Pons (tissue), 1 donor: ENCODE data around the gene COL23A1.
"Not testable (repeated sequence)": the region's sequence is repeated elsewhere in the genome, so short reads cannot be mapped to it uniquely, and the experiment has no call there.

ENCODE experiments used
- DNase-seq: peaks from one replicate; pipeline ENCODE4 v3.0.0-alpha.2; 2016; ENCODE audit warnings: low spot score

The COL23A1 gene

DNA sequence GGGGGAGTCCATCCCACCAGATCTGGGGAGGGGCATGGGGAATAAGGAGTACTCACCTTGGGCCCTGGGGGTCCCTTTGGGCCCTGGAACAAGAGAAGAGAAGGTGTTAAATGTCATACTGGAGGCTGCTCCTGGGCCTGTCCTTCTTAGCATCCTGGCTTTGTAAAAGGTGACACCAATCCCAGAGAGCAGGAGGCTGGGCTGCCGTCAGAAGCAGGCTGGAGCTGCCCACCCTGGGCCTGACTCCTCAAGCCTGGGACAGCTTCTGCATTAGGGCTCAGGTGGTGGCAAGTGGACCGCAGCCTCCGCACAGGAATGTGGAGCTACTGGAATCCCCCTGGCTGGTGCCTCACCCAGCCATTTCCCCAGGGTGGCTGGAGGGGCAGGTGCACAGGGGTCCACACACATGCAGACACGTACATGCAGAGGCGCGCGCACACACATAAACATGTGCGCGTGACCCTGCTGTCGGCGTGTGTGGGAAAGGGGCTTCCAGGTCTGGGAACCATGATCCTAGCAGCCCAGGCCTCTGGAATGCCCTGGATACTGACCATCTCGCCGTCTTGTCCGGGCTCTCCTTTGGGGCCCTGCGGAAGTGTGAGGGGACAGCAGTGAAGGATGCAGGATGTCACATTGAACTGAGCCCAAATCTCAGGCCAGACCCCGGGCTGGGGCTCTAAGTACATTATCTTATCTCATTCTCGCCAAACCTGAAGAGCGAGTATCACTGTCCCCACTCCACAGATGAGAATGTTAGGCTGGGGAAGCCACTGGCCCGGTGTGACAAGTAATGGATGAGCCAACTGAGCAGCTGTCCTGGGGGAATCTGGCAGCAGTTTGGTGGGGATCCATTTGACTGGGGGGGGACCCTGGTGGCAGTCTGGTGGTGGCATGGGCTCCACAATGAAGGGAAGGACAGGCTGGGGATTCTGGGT, 328.3 kb downstream of the COL23A1 start:
- DNase-seq, result no peak

GRCh38 chr5:178259623-178260536, 330.3 kb downstream of the COL23A1 start:
- DNase-seq, result no peak

DNA sequence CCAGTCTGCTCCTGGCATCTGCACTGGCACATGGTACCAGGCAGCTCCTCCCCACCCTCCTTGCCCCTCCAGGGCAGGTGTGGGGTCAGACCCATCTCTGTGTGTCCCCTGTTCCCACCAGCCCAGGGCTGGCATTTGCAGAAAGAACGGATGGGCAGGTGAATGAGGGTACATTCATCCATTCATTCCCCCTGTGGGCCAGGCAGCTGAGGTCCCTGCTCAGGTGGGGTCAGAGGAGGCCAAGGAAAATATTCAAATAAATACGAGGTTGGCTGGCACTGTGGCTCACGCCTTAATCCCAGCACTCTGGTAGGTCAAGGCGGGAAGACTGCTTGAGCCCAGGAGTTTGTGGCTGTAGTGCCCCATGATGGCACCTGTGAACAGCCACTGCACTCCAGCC, 332.5 kb downstream of the COL23A1 start:
- no peak for DNase-seq

GRCh38 chr5:178256746-178257145, 333.4 kb downstream of the COL23A1 start:
- DNase-seq, result no peak

- not testable (repeated sequence) for DNase-seq
Observed at GRCh38 chr5:178253632-178254031, 336.6 kb downstream of the COL23A1 start.

DNA sequence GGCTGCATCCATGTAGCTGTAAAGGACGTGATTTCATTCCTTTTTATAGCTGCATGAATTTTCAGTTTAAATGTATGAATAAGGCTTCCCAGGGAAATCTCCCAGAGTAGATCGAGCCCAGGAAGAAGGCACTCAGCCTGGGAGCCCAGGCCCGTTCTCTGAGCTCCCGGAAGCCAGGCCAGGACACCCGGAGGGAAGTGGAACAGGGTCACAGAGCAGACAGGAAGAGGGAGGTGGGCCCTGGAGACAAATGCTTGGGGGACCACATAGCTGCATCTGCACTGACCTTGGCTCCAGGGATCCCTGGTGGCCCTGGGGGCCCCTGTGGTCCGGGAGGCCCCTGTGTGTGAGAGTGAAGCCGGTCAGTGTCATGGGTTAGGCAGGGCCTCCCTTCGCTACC, 337.9 kb downstream of the COL23A1 start:
- DNase-seq, result no peak

- DNase-seq, result no peak
Observed at GRCh38 chr5:178250263-178250662, 339.9 kb downstream of the COL23A1 start.

DNA sequence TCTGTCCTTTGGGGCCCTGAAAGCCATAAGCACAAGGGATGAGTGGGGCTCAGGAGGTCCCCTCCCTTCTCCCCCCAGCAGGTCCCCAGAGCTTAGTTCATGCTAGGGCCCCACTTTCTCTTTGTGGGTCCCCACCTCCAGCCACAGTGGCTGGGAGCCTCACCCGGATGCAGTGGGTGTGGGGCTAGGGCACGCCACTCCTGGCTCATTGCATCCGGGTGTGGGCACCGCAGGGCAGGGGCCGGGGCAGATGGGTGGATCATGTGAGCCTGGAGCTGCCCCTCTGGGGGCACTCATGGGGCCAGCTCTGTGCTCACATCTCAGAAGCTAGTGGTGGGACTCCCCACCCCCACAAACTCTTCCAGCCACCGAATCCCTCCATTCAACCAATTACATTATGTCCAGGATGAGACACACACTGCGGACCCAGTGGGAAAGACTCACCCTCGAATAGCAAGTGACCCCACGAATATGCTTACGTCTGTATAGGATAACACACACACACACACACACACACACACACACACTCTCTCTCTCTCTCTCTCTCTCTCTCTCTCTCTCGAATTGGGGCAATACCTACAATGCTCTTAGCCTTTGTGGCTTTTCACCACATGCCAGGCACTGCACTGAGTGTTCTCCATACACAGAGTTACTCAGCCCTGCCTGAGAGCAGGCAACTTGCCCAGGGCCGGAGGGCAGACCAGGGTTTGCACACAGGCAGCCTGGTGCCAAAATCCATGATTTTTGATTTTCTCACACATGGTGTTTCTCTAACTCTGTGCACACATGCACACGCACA, 340.8 kb downstream of the COL23A1 start:
- DNase-seq, result no peak

- DNase-seq, result no peak
Observed at GRCh38 chr5:178248750-178249149, 341.4 kb downstream of the COL23A1 start.

DNA sequence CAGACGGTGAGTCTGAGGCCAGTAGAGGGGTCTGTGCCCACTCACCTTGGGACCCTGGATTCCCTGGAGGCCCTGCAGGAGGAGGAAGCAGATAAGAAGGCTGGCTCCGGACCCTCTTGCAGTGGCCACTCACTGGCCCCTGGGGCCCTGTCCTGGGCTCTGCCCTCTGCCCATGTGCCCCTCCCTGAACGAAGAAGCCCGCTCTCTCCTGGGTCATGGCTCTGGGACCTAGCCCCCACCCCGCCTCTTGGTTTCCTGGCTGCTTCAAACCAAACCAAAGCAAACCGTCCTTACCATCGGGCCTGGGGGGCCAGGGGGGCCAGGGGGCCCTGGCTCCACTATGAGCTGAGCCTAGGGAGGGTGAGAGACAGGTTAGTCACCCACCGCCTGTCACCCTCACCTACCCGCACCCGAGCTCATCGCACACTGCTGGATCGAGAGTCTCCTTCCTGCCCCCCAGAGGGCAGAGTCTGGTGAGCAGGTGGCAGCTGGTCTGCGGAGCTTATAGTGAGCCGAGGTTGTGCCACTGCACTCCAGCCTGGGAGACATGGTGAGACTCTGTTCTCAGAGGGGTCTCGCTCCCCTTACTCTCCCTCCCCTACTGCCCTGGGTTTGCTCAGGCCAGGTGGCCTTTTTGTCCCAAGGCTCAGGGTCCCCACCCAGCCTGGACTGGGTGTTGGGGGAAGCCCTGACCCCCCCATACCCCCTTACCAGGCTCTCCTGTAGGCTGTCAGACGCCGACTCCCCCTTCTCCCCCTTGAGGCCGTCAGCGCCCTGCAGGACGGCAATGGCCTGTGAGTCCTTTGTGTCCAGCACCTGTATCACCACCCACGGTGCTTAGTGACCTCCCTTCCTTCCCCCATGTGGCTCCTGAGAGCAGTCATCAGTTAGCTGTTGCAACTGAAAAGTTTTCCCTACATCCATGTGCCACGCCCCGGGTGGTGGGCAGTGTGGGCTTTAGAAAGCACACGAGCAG, 342.4 kb downstream of the COL23A1 start:
- DNase-seq, result no peak

GRCh38 chr5:178246624-178247279, 343.4 kb downstream of the COL23A1 start:
- DNase-seq, result no peak

GRCh38 chr5:178245389-178245788, 344.8 kb downstream of the COL23A1 start:
- DNase-seq, result no peak

GRCh38 chr5:178244576-178244975, 345.6 kb downstream of the COL23A1 start:
- no peak for DNase-seq

DNA sequence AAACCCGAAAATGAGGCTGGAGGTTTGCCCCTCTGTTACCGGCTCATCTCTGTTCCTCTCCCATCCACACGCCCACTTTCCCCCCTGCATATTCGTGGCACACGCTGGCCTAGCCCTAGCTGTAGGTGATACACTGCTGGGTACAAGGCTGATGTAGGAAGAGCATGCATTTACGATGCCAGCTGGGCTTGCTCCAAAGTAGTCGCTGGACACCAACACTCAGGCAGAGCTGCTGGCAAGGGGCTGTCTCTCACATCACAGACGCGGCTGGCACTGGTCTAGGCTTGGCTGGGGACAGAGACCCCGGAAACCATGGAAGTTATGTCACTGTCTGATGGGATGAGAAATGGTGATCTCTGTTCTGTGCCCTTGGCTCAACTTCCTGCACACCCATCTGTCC, 347.8 kb downstream of the COL23A1 start:
- no peak for DNase-seq

- DNase-seq, result no peak
Observed at GRCh38 chr5:178241688-178242231, 348.4 kb downstream of the COL23A1 start.

- peak; percentile 31 for DNase-seq
Observed at GRCh38 chr5:178241231-178241663, 348.9 kb downstream of the COL23A1 start.

- no peak for DNase-seq
Observed at GRCh38 chr5:178240766-178241165, 349.4 kb downstream of the COL23A1 start.

DNA sequence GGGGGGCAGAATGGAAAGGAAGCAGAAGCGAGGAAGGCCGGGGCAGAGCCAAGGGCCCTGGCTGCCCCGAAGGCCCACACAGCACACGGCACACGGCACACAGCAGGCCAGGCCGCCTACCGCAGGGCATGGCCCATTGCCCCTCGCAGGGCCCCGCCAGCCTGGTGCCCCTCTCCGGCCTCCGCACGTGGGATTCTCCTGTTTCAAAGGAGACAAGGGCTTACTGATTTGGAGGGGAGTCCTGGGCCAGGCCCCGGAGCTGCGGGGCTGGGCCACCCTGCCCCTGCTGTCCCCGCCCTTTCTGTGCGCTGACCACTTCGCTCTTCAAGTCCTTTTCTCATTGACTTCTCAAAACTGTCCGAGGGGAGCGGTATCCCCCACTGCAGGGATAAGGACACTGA, 349.9 kb downstream of the COL23A1 start:
- DNase-seq, result no peak

DNA sequence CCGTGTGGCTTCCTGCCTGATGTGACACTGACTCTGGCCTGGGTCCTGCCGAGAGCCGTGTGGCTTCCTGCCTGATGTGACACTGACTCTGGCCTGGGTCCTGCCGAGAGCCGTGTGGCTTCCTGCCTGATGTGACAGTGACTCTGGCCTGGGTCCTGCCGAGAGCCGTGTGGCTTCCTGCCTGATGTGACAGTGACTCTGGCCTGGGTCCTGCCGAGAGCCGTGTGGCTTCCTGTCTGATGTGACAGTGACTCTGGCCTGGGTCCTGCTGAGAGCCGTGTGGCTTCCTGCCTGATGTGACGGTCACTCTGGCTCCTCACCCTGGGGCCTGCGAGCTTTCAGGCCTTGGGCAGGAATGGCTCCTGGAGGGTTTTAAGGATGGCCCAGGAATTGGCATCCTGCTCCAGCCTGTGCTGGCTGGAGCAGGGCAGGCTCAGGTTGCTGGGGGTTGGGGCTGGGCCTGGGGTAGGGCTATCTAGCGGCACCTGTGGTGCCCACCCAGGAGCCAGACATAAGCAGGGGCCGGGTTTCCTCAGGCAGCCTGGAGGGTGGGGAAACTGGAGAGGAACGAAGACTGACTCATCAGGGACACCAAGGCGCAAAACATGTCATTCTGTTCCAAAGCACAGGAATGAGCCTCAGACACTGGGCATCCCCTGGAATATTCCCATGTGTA, 350.4 kb downstream of the COL23A1 start:
- DNase-seq, result not testable (repeated sequence)
